K562 (cell line): Measurements from ENCODE around the gene FAM83E. TPM values are rescaled to one million over a fixed set of nuclear protein-coding genes. Genes with fewer than 3 reads are reported as not detected.

Source experiments
- CC2D1A ChIP-seq: fragments of 450-650 bp; IDR thresholded peaks from 2 replicates; pipeline ENCODE4 v1.6.1; 2017; ENCODE audit warnings: mild to moderate bottlenecking
- COPS2 ChIP-seq: fragments of 450-650 bp; conservative IDR thresholded peaks from 2 replicates; pipeline ENCODE4 v1.6.1; 2016; ENCODE audit warnings: mild to moderate bottlenecking, moderate library complexity
- DPF2 ChIP-seq: fragments of 450-650 bp; IDR thresholded peaks from 2 replicates; pipeline ENCODE4 v1.6.1; 2016
- NR1H2 ChIP-seq: sonication (generic); formaldehyde crosslinking; IDR thresholded peaks from 2 replicates; pipeline ENCODE4 v1.4.0; 2020; ENCODE audit warnings: mild to moderate bottlenecking, missing genetic modification reagents
- POLR2G ChIP-seq: fragments of 200-400 bp; formaldehyde crosslinking; IDR thresholded peaks from 2 replicates; pipeline ENCODE4 v1.6.1; 2017; ENCODE audit warnings: low read depth, mild to moderate bottlenecking, antibody characterized with exemption, low read length, moderate library complexity
- POLR2H ChIP-seq: IDR thresholded peaks from 2 replicates; pipeline ENCODE4 v1.6.1; 2016; ENCODE audit warnings: missing genetic modification characterization, low read depth, mild to moderate bottlenecking, control low read depth, missing compliant biosample characterization, moderate library complexity
- RAD21 ChIP-seq, 2 experiments: fragments of 250-450 bp in 1 of 2; fragments of 450-650 bp in 1 of 2; sonication (Bioruptor Pico) in 1 of 2; formaldehyde crosslinking in 1 of 2; IDR thresholded peaks in 1 of 2; conservative IDR thresholded peaks in 1 of 2; 2 replicates each; pipeline versions ENCODE4 v1.4.0 to v1.8.0; 2020 to 2022; ENCODE audit warnings: mild to moderate bottlenecking in 2 of 2, moderate library complexity in 1 of 2
- RBM17 ChIP-seq: fragments of 200-400 bp; formaldehyde crosslinking; IDR thresholded peaks from 2 replicates; pipeline ENCODE4 v1.6.1; 2017; ENCODE audit warnings: low read depth, mild to moderate bottlenecking, low read length, borderline replicate concordance
- SIRT6 ChIP-seq: IDR thresholded peaks from one replicate; pipeline ENCODE4 v1.6.1; 2012; ENCODE audit warnings: low read depth, mild to moderate bottlenecking, control low read depth, inconsistent platforms, low read length, moderate library complexity
- SRSF9 ChIP-seq: fragments of 200-400 bp; formaldehyde crosslinking; IDR thresholded peaks from 2 replicates; pipeline ENCODE4 v1.6.1; 2017; ENCODE audit warnings: low read depth, low read length, borderline replicate concordance
- TAF9B ChIP-seq: fragments of 450-650 bp; IDR thresholded peaks from 2 replicates; pipeline ENCODE4 v1.6.1; 2018; ENCODE audit warnings: mild to moderate bottlenecking; ENCODE audit not compliant: partially characterized antibody
- TBL1XR1 ChIP-seq, 2 experiments: IDR thresholded peaks; 2 replicates each; pipeline ENCODE4 v1.6.1; 2012; ENCODE audit warnings: improper control_type of control experiment in 2 of 2, low read length in 2 of 2, mild to moderate bottlenecking in 1 of 2
- ZBTB7A ChIP-seq: IDR thresholded peaks from 2 replicates; pipeline ENCODE4 v1.6.1; 2011; ENCODE audit warnings: low read depth, mild to moderate bottlenecking, low read length, moderate library complexity, borderline replicate concordance; ENCODE audit not compliant: control insufficient read depth
- ZC3H8 ChIP-seq: fragments of 450-650 bp; IDR thresholded peaks from 2 replicates; pipeline ENCODE4 v1.6.1; 2017
- ZKSCAN8 ChIP-seq: fragments of 200-800 bp; sonication (Bioruptor generic); IDR thresholded peaks from 2 replicates; pipeline ENCODE4 v1.6.1; 2016; ENCODE audit warnings: missing genetic modification characterization, missing compliant biosample characterization
- ZNF143 ChIP-seq: sonication (generic); formaldehyde crosslinking; IDR thresholded peaks from 2 replicates; pipeline ENCODE4 v1.9.0; 2022; ENCODE audit warnings: mild to moderate bottlenecking, missing genetic modification reagents
- ZNF561 ChIP-seq: fragments of 450-650 bp; formaldehyde crosslinking; conservative IDR thresholded peaks from 2 replicates; pipeline ENCODE4 v1.4.0; 2020; ENCODE audit warnings: mild to moderate bottlenecking, moderate library complexity
- ZNF785 ChIP-seq: fragments of 250-450 bp; sonication (Bioruptor Pico); IDR thresholded peaks from 2 replicates; pipeline ENCODE4 v1.4.0; 2020; ENCODE audit warnings: mild to moderate bottlenecking
- polyA plus RNA-seq, 8 experiments: library from polyadenylated mRNA; depleted of rRNA in 4 of 8; stranded (reverse) in 5 of 8; unstranded in 3 of 8; fragments of >200 nt; fragmentation: Nextera tagmentation in 2 of 8; fragmentation: Illumina TruSeq in 1 of 8; extraction: Ambion mirVana in 2 of 8; extraction: Trizol in 1 of 8; gene quantifications; 2 replicates each; pipeline versions ENCODE4 v1.2.1 to v1.2.3, GENCODE V29; 2011 to 2014; ENCODE audit warnings: inconsistent platforms in 1 of 8, missing spikeins in 1 of 8
- total RNA-seq, 7 experiments: library from RNA; depleted of rRNA in 6 of 7; stranded (reverse); fragments of >200 nt in 6 of 7; fragmentation: Illumina TruSeq in 2 of 7; extraction: Trizol in 2 of 7; gene quantifications; 2 replicates each; pipeline versions ENCODE4 v1.2.1 to v1.2.3, GENCODE V29; 2011 to 2021; ENCODE audit warnings: low replicate concordance in 1 of 7
- TF ChIP-seq, protein P1 (sequence below): fragments of 200-800 bp; sonication (Bioruptor generic); IDR thresholded peaks from 2 replicates; pipeline ENCODE4 v1.6.1; 2017; ENCODE audit warnings: missing genetic modification characterization, missing compliant biosample characterization
- TF ChIP-seq, protein P2 (sequence below): sonication (generic); formaldehyde crosslinking; IDR thresholded peaks from 2 replicates; pipeline ENCODE4 v1.8.0; 2022; ENCODE audit warnings: missing genetic modification reagents, mild to moderate bottlenecking, borderline replicate concordance
- TF ChIP-seq, protein P3 (sequence below), 3 experiments: fragments of 200-800 bp in 1 of 3; fragments of 250-450 bp in 1 of 3; fragments of 450-650 bp in 1 of 3; sonication (Bioruptor Pico) in 1 of 3; sonication (Bioruptor generic) in 1 of 3; formaldehyde crosslinking in 1 of 3; IDR thresholded peaks; 2 replicates each; pipeline versions ENCODE4 v1.6.1 to v1.8.0; 2016 to 2022; ENCODE audit warnings: mild to moderate bottlenecking in 2 of 3, missing genetic modification characterization in 2 of 3, missing compliant biosample characterization in 1 of 3, moderate library complexity in 1 of 3

Gene FAM83E
- total and polyA plus RNA-seq, 9 of the 15 experiments (the other 6 are each of a cell fraction or from before 2014, with no cell fraction given) = 0.15 to 0.87 (median 0.29) TPM; not detected in 4

DNA sequence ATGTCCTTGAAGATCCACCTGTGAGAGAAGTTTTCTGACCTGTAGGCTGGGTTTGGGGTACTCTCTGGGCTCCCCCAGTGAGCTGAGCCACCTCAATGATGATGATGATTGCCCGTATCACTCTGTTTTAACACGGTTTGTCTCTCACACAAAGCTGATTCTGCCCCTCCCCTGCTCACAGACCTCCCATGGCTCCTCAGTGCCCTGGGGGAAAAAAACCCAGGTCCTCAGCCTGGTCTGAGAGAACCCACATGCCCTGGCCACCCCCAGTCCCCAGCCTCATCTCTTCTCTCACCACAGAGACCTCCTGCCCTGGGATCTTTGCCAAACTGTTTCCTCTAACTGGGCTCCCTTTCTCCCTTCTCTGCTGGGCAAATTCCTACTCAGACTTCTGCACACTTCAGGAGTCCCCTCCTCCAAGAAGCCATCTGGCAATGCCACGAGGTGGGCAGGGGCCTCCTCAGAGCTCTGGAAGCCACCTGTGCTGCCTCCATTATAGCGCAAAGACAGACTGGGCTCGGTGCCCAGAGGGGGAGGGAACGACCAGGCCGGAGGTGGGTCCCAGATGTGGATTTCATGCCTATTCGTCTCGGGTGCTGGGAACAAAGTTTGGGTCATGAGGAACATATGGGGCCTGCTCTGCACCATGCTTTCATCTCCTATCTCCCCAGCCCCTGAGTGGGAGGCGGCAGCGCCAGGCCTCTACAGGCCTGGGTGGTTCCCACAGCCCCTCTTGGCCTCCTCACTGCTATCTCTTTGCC lies 39.6 kb upstream of the FAM83E start (continued):
- TF ChIP-seq, protein P1, sequence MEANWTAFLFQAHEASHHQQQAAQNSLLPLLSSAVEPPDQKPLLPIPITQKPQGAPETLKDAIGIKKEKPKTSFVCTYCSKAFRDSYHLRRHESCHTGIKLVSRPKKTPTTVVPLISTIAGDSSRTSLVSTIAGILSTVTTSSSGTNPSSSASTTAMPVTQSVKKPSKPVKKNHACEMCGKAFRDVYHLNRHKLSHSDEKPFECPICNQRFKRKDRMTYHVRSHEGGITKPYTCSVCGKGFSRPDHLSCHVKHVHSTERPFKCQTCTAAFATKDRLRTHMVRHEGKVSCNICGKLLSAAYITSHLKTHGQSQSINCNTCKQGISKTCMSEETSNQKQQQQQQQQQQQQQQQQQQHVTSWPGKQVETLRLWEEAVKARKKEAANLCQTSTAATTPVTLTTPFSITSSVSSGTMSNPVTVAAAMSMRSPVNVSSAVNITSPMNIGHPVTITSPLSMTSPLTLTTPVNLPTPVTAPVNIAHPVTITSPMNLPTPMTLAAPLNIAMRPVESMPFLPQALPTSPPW (CRISPR knock-in tag) = peak; percentile 29; the same call in 1 of the 2 replicates
- TF ChIP-seq ZC3H8 (no peak), ZNF785 (CRISPR knock-in tag) (no peak), NR1H2 (CRISPR knock-in tag) (no peak), SIRT6 (no peak), POLR2G (no peak), RBM17 (no peak), TAF9B (no peak), ZNF561 (CRISPR knock-in tag) (no peak), POLR2H (tag) (no peak), RAD21 (CRISPR knock-in tag; conservative IDR thresholded peaks at IDR 0.05 in 1 of 2, IDR thresholded peaks at IDR 0.05 in 1 of 2) (no peak), ZKSCAN8 (CRISPR knock-in tag) (no peak), DPF2 (no peak), COPS2 (no peak), ZBTB7A (peak; percentile 74; the same call in 1 of the 2 replicates), SRSF9 (no peak), ZNF143 (CRISPR knock-in tag) (no peak), CC2D1A (no peak), TBL1XR1 (IDR thresholded peaks at IDR 0.05; ENCODE audit: low read length in 2 of 2) (no peak)
- TF ChIP-seq, protein P2, sequence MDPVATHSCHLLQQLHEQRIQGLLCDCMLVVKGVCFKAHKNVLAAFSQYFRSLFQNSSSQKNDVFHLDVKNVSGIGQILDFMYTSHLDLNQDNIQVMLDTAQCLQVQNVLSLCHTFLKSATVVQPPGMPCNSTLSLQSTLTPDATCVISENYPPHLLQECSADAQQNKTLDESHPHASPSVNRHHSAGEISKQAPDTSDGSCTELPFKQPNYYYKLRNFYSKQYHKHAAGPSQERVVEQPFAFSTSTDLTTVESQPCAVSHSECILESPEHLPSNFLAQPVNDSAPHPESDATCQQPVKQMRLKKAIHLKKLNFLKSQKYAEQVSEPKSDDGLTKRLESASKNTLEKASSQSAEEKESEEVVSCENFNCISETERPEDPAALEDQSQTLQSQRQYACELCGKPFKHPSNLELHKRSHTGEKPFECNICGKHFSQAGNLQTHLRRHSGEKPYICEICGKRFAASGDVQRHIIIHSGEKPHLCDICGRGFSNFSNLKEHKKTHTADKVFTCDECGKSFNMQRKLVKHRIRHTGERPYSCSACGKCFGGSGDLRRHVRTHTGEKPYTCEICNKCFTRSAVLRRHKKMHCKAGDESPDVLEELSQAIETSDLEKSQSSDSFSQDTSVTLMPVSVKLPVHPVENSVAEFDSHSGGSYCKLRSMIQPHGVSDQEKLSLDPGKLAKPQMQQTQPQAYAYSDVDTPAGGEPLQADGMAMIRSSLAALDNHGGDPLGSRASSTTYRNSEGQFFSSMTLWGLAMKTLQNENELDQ (CRISPR knock-in tag) = no peak
- TF ChIP-seq, protein P3, sequence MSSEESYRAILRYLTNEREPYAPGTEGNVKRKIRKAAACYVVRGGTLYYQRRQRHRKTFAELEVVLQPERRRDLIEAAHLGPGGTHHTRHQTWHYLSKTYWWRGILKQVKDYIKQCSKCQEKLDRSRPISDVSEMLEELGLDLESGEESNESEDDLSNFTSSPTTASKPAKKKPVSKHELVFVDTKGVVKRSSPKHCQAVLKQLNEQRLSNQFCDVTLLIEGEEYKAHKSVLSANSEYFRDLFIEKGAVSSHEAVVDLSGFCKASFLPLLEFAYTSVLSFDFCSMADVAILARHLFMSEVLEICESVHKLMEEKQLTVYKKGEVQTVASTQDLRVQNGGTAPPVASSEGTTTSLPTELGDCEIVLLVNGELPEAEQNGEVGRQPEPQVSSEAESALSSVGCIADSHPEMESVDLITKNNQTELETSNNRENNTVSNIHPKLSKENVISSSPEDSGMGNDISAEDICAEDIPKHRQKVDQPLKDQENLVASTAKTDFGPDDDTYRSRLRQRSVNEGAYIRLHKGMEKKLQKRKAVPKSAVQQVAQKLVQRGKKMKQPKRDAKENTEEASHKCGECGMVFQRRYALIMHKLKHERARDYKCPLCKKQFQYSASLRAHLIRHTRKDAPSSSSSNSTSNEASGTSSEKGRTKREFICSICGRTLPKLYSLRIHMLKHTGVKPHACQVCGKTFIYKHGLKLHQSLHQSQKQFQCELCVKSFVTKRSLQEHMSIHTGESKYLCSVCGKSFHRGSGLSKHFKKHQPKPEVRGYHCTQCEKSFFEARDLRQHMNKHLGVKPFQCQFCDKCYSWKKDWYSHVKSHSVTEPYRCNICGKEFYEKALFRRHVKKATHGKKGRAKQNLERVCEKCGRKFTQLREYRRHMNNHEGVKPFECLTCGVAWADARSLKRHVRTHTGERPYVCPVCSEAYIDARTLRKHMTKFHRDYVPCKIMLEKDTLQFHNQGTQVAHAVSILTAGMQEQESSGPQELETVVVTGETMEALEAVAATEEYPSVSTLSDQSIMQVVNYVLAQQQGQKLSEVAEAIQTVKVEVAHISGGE (CRISPR knock-in tag; IDR thresholded peaks at IDR 0.05) = no peak
